Panc1 (cell line): ENCODE data around the gene SRXN1. TPM values are rescaled to one million over a fixed set of nuclear protein-coding genes. Genes with fewer than 3 reads are reported as not detected.

ENCODE experiments used
- ATAC-seq: fragments of 200-7000 bp; cut with Tn5 transposase; 2 replicates; pipeline ENCODE4 v1.9.1; 2020; ENCODE audit warnings: mild to moderate bottlenecking, moderate library complexity
- BruUV-seq: library from RNA; stranded (reverse); fragments of 400-500 nt; replicated peaks from 2 replicates; lab custom pipeline; 2021; lab: Mats Ljungman, UMichigan
- CTCF ChIA-PET: fragments of 300-600 bp; sonication (Branson Sonifier 250); formaldehyde crosslinking; loops from one replicate; lab custom pipeline; 2022; ENCODE audit warnings: antibody characterized with exemption; lab: Charles Lee
- POLR2A ChIA-PET: fragments of 300-600 bp; sonication (Branson Sonifier 250); formaldehyde crosslinking; loops from one replicate; lab custom pipeline; 2022; ENCODE audit warnings: antibody characterized with exemption; lab: Charles Lee
- DNase-seq: peaks from one replicate; pipeline ENCODE4 v3.0.0-alpha.2; 2010; ENCODE audit warnings: low read depth, low spot score
- H3K27ac ChIP-seq: 2 replicates; pipeline ENCODE4 v1.5.1; 2011; ENCODE audit warnings: mild to moderate bottlenecking, low read length, inconsistent platforms
- H3K27me3 ChIP-seq: fragments of 200-500 bp; sonication (Bioruptor generic); 2 replicates; pipeline ENCODE4 v1.6.0; 2014; ENCODE audit warnings: low read length, inconsistent platforms; ENCODE audit not compliant: control insufficient read depth, insufficient read depth
- H3K36me3 ChIP-seq: fragments of 200-500 bp; sonication (Bioruptor generic); 2 replicates; pipeline ENCODE4 v1.5.1; 2014; ENCODE audit warnings: inconsistent platforms, mild to moderate bottlenecking, low read length, moderate library complexity; ENCODE audit not compliant: control insufficient read depth, insufficient read depth
- H3K4me1 ChIP-seq: 2 replicates; pipeline ENCODE4 v1.5.1; 2011; ENCODE audit warnings: inconsistent platforms, mild to moderate bottlenecking, low read length, moderate library complexity; ENCODE audit not compliant: control insufficient read depth, insufficient read depth
- H3K4me3 ChIP-seq, 2 experiments: 2 replicates each; pipeline ENCODE4 v1.5.1; 2011 to 2012; ENCODE audit warnings: low read depth in 2 of 2, low read length in 2 of 2, mild to moderate bottlenecking in 2 of 2, inconsistent platforms in 1 of 2, moderate library complexity in 1 of 2
- H3K9me3 ChIP-seq: fragments of 200-500 bp; sonication (Bioruptor generic); 2 replicates; pipeline ENCODE4 v1.5.1; 2014; ENCODE audit warnings: low read depth, mild to moderate bottlenecking, inconsistent platforms, low read length, moderate library complexity; ENCODE audit not compliant: control insufficient read depth, insufficient read depth
- CTCF ChIP-seq: fragments of 450-650 bp; IDR thresholded peaks from 2 replicates; pipeline ENCODE4 v1.5.1; 2017; ENCODE audit warnings: mild to moderate bottlenecking
- TCF7L2 ChIP-seq: IDR thresholded peaks from 2 replicates; pipeline ENCODE4 v1.6.1; 2011; ENCODE audit warnings: mild to moderate bottlenecking, low read depth, low read length, inconsistent platforms
- in situ Hi-C: cut with HindIII; loops from 2 replicates; pipeline ENCODE4 v1.10.0; 2016; ENCODE audit warnings: low sequenced_read_pairs, low pct_unique_long_range_greater_than_20kb
- intact Hi-C: fragments of 100-400 bp; cut with micrococcal nuclease; formaldehyde crosslinking; loops from one replicate; pipeline ENCODE4 v1.10.0; 2022; ENCODE audit not compliant: unreplicated experiment
- total RNA-seq: library from RNA; stranded (reverse); gene quantifications from one replicate; pipeline ENCODE4 v1.2.1, GENCODE V29; 2021; ENCODE audit not compliant: unreplicated experiment

SRXN1 gene
- total RNA-seq, 1 experiment from 2014 or later, result 34.5 TPM

- no peak for DNase-seq
- in situ Hi-C loops (no loop called here), intact Hi-C loops (no loop called here)
- ChIA-PET POLR2A (no interaction called here), CTCF (no interaction called here)
- BruUV-seq, result no TSS peak
- no peak for ATAC-seq
- H3K27me3 ChIP-seq, result no peaks in the 10 kb centered on the region
- no peaks in the 10 kb centered on the region for H3K36me3 ChIP-seq
- H3K4me3 ChIP-seq, result no peak overlapping the region
- no peak for TF ChIP-seq CTCF
- no peak for TF ChIP-seq TCF7L2
- H3K27ac ChIP-seq, result no peak overlapping the region
- no peaks in the 10 kb centered on the region for H3K4me1 ChIP-seq
- H3K9me3 ChIP-seq, result no peaks in the 10 kb centered on the region
Observed at GRCh38 chr20:597560-597959, 55.4 kb downstream of the SRXN1 start.

Other genes starting within 250 kb of the SRXN1 start
- 97.1 TPM for gene RBCK1, start 244.9 kb downstream of the SRXN1 start, total RNA-seq
- 42.1 TPM for gene TBC1D20, start 190.7 kb downstream of the SRXN1 start, total RNA-seq
- 191 TPM for gene CSNK2A1, start 109.4 kb downstream of the SRXN1 start, total RNA-seq
- gene TCF15, start 42.9 kb downstream of the SRXN1 start, total RNA-seq, result not detected
- gene SCRT2, start 22.6 kb upstream of the SRXN1 start, total RNA-seq, result not detected
- gene SLC52A3, start 115.3 kb upstream of the SRXN1 start, total RNA-seq, result 6.4 TPM
- 7.8 TPM for gene FAM110A, start 180.5 kb upstream of the SRXN1 start, total RNA-seq